Stimulated activated naive CD8-positive, alpha-beta T cell treated with anti-CD3 and anti-CD28 coated beads, Interleukin-15, Interleukin-2, amounts not matched to agents 100 ng/mL and 50 ng/mL, for 24 hours (primary cell): ENCODE results near the gene EYA2.
"Not testable (repeated sequence)": the region's sequence is repeated elsewhere in the genome, so short reads cannot be mapped to it uniquely, and the experiment has no call there.

ENCODE experiments used
- H3K27ac Mint-ChIP-seq: one replicate; pipeline ENCODE4 v1.8.0; 2021; ENCODE audit warnings: mild to moderate bottlenecking, mixed read lengths
- H3K27me3 Mint-ChIP-seq: one replicate; pipeline ENCODE4 v1.8.0; 2021; ENCODE audit warnings: mixed read lengths
- H3K36me3 Mint-ChIP-seq: one replicate; pipeline ENCODE4 v1.8.0; 2021; ENCODE audit warnings: low read depth, mixed read lengths
- H3K4me1 Mint-ChIP-seq: one replicate; pipeline ENCODE4 v1.8.0; 2021; ENCODE audit warnings: low read depth, mixed read lengths
- H3K4me3 Mint-ChIP-seq: one replicate; pipeline ENCODE4 v1.8.0; 2021; ENCODE audit warnings: mild to moderate bottlenecking, mixed read lengths
- H3K9me3 Mint-ChIP-seq: one replicate; pipeline ENCODE4 v1.8.0; 2021; ENCODE audit warnings: mixed read lengths

Gene EYA2

GRCh38 chr20:47189060-47189459 lies 294.4 kb downstream of the EYA2 start:
- Mint-ChIP-seq H3K4me3 (no peak overlapping the region), H3K27me3 (peaks cover 18% of the 10 kb centered on the region), H3K4me1 (peaks cover 6% of the 10 kb centered on the region), H3K9me3 (no peaks in the 10 kb centered on the region), H3K27ac (no peak overlapping the region), H3K36me3 (no peaks in the 10 kb centered on the region)

GRCh38 chr20:47191074-47191673 lies 296.5 kb downstream of the EYA2 start:
- H3K4me1 Mint-ChIP-seq = peaks cover 6% of the 10 kb centered on the region
- H3K36me3 Mint-ChIP-seq = no peaks in the 10 kb centered on the region

GRCh38 chr20:47191956-47192355 lies 297.3 kb downstream of the EYA2 start:
- Mint-ChIP-seq H3K4me3 (no peak overlapping the region), H3K4me1 (peaks cover 6% of the 10 kb centered on the region), H3K36me3 (no peaks in the 10 kb centered on the region), H3K27ac (no peak overlapping the region), H3K9me3 (no peaks in the 10 kb centered on the region), H3K27me3 (peaks cover 25% of the 10 kb centered on the region)

More at GRCh38 chr20:47191074-47191673, 296.5 kb downstream of the EYA2 start:
- no peak overlapping the region for H3K27ac Mint-ChIP-seq
- H3K27me3 Mint-ChIP-seq = peaks cover 25% of the 10 kb centered on the region
- no peak overlapping the region for H3K4me3 Mint-ChIP-seq
- no peaks in the 10 kb centered on the region for H3K9me3 Mint-ChIP-seq

- peaks cover 12% of the 10 kb centered on the region for H3K4me1 Mint-ChIP-seq
These were observed 300.9 kb downstream of the EYA2 start for GRCh38 chr20:47195573-47195972.

GRCh38 chr20:47196091-47197081 lies 301.7 kb downstream of the EYA2 start:
- peaks cover 12% of the 10 kb centered on the region for H3K4me1 Mint-ChIP-seq
- peaks cover 14% of the 10 kb centered on the region for H3K27me3 Mint-ChIP-seq
- H3K4me3 Mint-ChIP-seq = no peak overlapping the region
- no peaks in the 10 kb centered on the region for H3K36me3 Mint-ChIP-seq
- H3K9me3 Mint-ChIP-seq = no peaks in the 10 kb centered on the region
- no peak overlapping the region for H3K27ac Mint-ChIP-seq

More at GRCh38 chr20:47195573-47195972, 300.9 kb downstream of the EYA2 start:
- H3K36me3 Mint-ChIP-seq = no peaks in the 10 kb centered on the region
- H3K27me3 Mint-ChIP-seq = peaks cover 14% of the 10 kb centered on the region
- H3K4me3 Mint-ChIP-seq = no peak overlapping the region
- H3K9me3 Mint-ChIP-seq = no peaks in the 10 kb centered on the region
- H3K27ac Mint-ChIP-seq = no peak overlapping the region

- Mint-ChIP-seq H3K4me3 (no peak overlapping the region), H3K27ac (no peak overlapping the region), H3K36me3 (no peaks in the 10 kb centered on the region), H3K9me3 (no peaks in the 10 kb centered on the region), H3K27me3 (peaks cover 11% of the 10 kb centered on the region), H3K4me1 (peaks cover 12% of the 10 kb centered on the region)
These were observed 303.6 kb downstream of the EYA2 start for GRCh38 chr20:47198254-47198671.

- Mint-ChIP-seq H3K9me3 (no peaks in the 10 kb centered on the region), H3K4me3 (no peak overlapping the region), H3K27me3 (peaks cover 11% of the 10 kb centered on the region), H3K4me1 (peaks cover 12% of the 10 kb centered on the region), H3K36me3 (no peaks in the 10 kb centered on the region), H3K27ac (no peak overlapping the region)
These were observed 304.4 kb downstream of the EYA2 start for GRCh38 chr20:47198996-47199552.

- peaks cover 3% of the 10 kb centered on the region for H3K27me3 Mint-ChIP-seq
- H3K4me3 Mint-ChIP-seq = no peak overlapping the region
- peaks cover 12% of the 10 kb centered on the region for H3K4me1 Mint-ChIP-seq
- H3K27ac Mint-ChIP-seq = no peak overlapping the region
- no peaks in the 10 kb centered on the region for H3K9me3 Mint-ChIP-seq
- H3K36me3 Mint-ChIP-seq = no peaks in the 10 kb centered on the region
These were observed 306.6 kb downstream of the EYA2 start for GRCh38 chr20:47201074-47201730.

GRCh38 chr20:47202733-47203667 lies 308.4 kb downstream of the EYA2 start:
- H3K27ac Mint-ChIP-seq = no peak overlapping the region
- H3K36me3 Mint-ChIP-seq = peaks cover 6% of the 10 kb centered on the region
- no peak overlapping the region for H3K4me3 Mint-ChIP-seq
- H3K9me3 Mint-ChIP-seq = no peaks in the 10 kb centered on the region
- H3K27me3 Mint-ChIP-seq = peaks cover 3% of the 10 kb centered on the region
- peaks cover 11% of the 10 kb centered on the region for H3K4me1 Mint-ChIP-seq

GRCh38 chr20:47204008-47204849 lies 309.6 kb downstream of the EYA2 start:
- H3K4me3 Mint-ChIP-seq = no peak overlapping the region
- H3K9me3 Mint-ChIP-seq = no peaks in the 10 kb centered on the region
- H3K36me3 Mint-ChIP-seq = peaks cover 11% of the 10 kb centered on the region
- no peak overlapping the region for H3K27ac Mint-ChIP-seq
- peaks cover 4% of the 10 kb centered on the region for H3K4me1 Mint-ChIP-seq
- H3K27me3 Mint-ChIP-seq = peaks cover 3% of the 10 kb centered on the region

- not testable (repeated sequence) for H3K27ac Mint-ChIP-seq, H3K27me3 Mint-ChIP-seq, H3K9me3 Mint-ChIP-seq, H3K4me1 Mint-ChIP-seq, H3K4me3 Mint-ChIP-seq
- H3K36me3 Mint-ChIP-seq = peaks cover 16% of the 10 kb centered on the region
These were observed 310.1 kb downstream of the EYA2 start for GRCh38 chr20:47204850-47205122.

- Mint-ChIP-seq H3K4me3 (no peak overlapping the region), H3K9me3 (no peaks in the 10 kb centered on the region)
These were observed 311.0 kb downstream of the EYA2 start for GRCh38 chr20:47205577-47206123.

GRCh38 chr20:47206552-47206951 lies 311.9 kb downstream of the EYA2 start:
- not testable (repeated sequence) for H3K9me3 Mint-ChIP-seq, H3K27me3 Mint-ChIP-seq, H3K27ac Mint-ChIP-seq, H3K4me1 Mint-ChIP-seq, H3K4me3 Mint-ChIP-seq
- peaks cover 20% of the 10 kb centered on the region for H3K36me3 Mint-ChIP-seq

More at GRCh38 chr20:47205577-47206123, 311.0 kb downstream of the EYA2 start:
- H3K4me1 Mint-ChIP-seq = no peaks in the 10 kb centered on the region
- no peak overlapping the region for H3K27ac Mint-ChIP-seq
- H3K36me3 Mint-ChIP-seq = peaks cover 20% of the 10 kb centered on the region
- no peaks in the 10 kb centered on the region for H3K27me3 Mint-ChIP-seq
